SKM-1 (cell line): ENCODE results near the gene KCTD15.
A peak's percentile ranks its signal among the peaks of the same experiment; 100 is the strongest.

Experiments
- DNase-seq: peaks from one replicate; lab custom pipeline; 2025; ENCODE audit not compliant: unreplicated experiment; lab: John Stamatoyannopoulos, UW

The KCTD15 gene

GRCh38 chr19:33771384-33772101 is 25.1 kb upstream of the KCTD15 start:
- DNase-seq, result peak; percentile 35

DNA sequence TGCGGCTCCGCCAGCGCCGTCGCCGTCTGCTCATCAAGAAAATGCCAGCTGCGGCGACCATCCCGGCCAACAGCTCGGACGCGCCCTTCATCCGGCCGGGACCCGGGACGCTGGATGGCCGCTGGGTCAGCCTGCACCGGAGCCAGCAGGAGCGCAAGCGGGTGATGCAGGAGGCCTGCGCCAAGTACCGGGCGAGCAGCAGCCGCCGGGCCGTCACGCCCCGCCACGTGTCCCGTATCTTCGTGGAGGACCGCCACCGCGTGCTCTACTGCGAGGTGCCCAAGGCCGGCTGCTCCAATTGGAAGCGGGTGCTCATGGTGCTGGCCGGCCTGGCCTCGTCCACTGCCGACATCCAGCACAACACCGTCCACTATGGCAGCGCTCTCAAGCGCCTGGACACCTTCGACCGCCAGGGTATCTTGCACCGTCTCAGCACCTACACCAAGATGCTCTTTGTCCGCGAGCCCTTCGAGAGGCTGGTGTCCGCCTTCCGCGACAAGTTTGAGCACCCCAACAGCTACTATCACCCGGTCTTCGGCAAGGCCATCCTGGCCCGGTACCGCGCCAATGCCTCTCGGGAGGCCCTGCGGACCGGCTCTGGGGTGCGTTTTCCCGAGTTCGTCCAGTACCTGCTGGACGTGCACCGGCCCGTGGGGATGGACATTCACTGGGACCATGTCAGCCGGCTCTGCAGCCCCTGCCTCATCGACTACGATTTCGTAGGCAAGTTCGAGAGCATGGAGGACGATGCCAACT is 24.4 kb upstream of the KCTD15 start:
- no peak for DNase-seq

GRCh38 chr19:33772858-33773180 is 23.9 kb upstream of the KCTD15 start:
- DNase-seq, result no peak

DNA sequence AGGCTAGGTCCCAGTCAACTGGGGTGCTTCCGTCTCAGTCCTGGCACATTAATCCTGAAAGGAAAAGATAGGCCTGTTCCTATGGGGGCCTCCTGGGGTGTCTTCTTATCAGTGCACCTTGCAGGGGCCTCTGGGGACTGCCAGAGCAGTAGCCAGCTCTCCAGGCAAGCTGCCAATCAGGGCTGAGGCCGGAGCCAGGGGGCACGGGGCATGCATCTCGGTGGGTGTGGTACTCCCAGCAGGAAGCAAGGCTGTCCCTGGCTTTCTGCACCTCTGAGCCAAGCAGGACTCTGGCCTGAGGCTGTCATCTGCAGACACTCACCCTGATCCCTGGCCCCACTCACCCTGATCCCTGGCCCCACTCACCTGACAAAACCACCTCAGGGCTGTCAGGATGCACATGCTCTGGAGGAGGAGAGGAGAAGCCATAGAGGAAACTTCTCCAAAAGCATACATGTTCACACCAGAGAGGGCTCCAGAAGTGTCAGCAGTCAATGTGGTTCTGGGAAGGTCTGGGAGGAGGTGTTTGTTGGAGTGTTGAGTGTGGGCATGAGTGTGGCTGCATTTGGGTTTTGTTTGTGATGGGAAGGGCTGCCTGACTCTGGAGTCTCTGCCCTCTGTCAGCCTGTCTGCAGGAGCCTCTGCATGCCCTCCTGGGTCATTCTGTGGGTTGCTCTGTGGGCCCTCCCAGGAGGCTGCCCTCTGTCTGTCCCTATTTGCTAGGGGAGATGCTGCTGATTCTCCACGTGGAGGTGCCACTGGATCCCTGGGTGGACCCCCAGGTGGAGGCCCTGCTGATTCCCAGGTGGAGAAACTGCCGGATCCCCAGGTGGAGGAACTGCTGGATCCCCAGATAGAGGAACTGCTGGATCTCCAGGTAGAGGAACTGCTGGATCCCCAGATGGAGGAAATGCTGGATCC is 22.7 kb upstream of the KCTD15 start:
- DNase-seq, result no peak

GRCh38 chr19:33774751-33775150 is 21.9 kb upstream of the KCTD15 start:
- DNase-seq, result no peak

DNA sequence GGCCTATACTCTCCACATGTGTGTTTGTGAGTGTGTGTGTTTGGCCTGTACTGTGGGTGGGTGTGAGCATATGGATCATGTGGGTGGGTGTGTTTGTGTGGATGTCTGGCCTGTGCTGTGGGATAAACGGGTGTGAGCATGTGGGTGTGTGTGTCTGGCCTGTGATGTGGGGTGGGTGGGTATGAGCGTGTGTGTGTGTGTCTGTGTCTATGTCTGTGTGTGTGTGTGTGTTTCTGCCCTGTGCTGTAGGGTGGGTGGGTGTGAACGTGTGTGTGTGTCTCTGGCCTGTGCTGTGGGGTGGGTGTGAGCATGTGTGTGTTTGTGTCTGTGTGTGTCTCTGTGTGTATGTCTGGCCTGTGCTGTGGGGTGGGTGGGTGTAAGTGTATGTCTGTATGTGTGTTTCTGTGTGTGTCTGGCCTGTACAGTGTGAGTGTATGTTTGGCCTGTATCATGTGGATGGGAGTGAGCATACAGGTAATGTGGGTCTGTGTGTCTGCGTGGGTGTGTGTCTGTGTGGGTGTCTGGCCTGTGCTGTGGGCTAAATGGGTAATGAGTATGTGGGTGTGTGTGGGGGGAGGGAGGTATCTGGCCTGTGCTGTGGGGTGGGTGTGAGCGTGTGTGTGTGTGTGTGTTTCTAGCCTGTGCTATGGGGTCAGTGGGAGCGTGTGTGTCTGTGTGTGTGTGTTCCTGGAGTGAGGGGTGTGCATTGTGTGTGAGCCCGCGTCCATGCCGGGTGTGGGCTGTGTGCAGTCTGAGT is 20.8 kb upstream of the KCTD15 start:
- no peak for DNase-seq

- DNase-seq, result no peak
These were observed 19.3 kb upstream of the KCTD15 start for GRCh38 chr19:33777351-33777750.

DNA sequence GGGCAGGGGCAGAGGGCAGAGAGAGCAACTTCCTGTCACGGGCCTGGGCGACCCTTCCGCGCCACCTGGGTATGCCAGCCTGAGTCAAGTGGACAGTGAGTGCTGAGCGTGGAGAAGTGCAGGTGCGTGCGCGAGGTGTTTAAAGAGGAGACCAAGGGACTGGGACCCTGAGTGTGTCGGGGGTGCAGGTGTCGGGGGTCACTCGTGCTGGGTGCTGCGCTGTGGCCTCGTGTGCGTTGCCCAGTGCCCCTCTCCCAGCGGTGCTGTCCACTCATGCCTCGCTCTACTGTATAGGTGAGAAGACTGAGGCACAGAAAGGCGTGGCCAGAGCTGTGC is 18.9 kb upstream of the KCTD15 start:
- DNase-seq, result no peak

DNA sequence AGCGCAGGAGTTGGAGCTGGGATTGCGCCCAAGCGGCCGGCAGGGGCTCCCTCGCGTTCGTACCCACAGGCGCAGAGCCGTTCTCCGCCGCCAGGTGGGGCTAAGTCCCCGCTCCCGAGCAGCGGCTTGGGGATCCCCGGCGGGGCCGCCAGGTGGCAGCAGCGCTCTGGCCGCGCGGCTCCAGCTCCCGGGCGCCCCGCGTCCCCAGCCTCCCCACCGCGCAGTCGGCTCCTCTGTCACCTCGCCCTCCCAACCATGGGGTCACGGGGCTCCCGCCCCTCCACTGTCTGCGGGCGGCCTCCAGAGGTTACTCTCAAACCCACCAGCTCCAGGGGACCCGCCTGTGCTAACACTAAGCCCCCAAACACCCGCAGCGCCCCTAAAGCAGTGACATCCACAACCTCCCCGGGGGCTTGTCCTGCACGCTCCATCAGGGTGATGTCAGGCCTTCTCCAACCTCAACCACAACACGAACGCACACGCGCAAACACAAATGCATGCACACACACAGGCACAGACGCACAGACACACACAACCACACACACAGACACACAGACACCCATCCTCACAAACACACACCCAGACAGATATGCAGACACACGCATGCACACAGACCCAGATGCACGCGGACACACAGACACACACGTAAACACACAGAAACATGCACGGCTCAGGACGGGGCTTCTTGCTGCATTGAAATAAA is 18.4 kb upstream of the KCTD15 start:
- peak; percentile 62 for DNase-seq

DNA sequence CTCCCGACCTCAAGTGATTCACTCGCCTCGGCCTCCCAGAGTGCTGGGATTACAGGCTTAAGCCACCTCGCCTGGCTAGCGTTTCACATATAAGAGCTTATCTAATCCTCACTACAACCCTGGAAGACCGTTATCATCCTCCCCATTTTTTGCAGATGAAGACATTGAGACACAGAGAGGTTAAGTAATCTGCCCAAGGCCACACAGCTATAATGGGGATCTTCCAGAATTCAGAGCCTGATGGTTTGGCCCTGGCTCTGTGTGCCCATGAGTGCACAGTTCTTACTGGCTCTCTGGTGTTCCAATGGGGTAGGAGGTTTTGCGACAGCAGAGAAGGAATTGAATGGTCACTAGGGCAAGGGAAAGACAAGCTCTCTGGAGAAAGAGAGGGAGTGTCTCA is 16.8 kb upstream of the KCTD15 start:
- DNase-seq, result no peak

DNA sequence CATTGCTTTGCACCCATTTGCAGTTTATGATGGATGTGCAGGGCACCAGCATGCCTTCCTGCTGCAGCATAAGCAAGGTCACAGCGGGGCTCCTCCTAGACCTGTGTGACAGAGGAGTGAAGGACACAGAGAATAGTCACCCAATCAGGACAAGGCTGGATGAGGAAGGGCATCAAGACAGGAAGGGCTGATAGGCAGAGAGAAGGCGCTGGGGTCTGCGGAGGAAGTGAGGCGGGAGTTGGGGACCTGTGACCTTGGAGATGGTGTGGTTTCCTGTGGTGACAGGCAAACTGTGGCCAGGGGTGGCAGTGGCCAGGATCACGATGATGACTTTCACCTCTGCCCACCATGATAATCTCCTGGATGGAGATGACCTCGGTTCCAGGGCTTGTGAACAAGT is 16.4 kb upstream of the KCTD15 start:
- DNase-seq, result no peak

GRCh38 chr19:33780746-33781145 is 15.9 kb upstream of the KCTD15 start:
- no peak for DNase-seq

DNA sequence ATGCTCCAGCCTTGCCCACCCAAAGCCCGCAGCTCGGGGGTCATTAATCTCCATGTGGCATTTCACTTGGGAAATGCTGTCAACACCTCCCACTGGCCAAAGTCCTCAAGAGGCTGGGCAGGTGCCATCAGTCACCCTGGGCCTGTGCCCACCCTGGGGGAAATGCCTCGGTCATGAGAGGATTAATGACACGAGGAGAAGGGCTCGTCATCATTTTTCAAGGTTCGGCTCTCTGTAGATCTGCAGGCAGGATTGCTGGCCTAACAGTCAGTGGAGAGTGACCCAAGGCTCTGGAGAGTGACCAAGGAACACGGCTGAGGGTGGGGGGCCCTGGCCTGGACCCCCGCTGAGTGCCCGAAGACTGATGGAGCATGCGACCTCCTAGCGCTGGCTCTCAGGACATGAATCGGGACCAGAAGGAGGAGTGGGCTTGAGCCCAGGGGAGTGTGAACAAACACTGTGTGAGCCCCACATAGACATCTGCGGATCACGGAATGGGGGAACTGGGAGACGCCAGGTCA is 15.2 kb upstream of the KCTD15 start:
- no peak for DNase-seq

DNA sequence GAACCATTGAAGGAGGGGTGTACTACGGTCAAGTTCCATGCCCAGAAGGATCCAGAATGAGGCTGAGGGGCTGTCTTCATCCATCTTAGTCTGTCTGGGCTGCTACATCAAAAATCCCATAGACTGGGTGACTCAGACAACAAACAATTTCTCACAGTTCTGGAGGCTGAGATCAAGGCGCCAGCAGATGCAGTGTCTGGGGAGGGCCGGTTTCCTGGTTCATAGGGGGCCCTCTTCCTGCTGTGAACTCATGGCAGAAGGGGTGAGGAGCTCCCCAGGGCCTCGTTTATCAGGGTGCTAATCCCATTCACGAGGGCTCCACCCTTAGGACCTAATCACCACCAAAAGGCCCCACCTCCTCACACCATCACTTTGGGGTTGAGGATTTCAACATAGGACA is 14.7 kb upstream of the KCTD15 start:
- DNase-seq, result no peak

DNA sequence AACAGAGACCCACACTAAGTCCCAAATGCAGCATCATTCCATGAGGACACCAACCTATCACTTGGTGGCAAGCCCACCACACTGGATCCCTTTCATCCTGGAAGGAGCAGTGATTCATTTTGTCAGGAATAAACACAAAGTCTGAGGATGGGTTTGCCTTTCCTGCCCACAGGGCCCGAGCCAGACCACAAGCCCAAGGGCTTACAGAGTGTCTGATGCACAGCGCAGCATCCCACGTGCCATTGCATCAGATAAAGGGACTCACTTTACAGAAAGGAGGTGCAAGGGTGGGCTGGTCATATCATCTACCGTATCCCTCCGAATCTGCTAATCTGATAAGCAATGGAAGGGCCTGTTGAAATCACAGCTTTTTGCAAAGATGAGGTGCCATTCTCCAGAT is 12.2 kb upstream of the KCTD15 start:
- DNase-seq, result no peak

- DNase-seq, result no peak
These were observed 10.9 kb upstream of the KCTD15 start for GRCh38 chr19:33785795-33786194.

DNA sequence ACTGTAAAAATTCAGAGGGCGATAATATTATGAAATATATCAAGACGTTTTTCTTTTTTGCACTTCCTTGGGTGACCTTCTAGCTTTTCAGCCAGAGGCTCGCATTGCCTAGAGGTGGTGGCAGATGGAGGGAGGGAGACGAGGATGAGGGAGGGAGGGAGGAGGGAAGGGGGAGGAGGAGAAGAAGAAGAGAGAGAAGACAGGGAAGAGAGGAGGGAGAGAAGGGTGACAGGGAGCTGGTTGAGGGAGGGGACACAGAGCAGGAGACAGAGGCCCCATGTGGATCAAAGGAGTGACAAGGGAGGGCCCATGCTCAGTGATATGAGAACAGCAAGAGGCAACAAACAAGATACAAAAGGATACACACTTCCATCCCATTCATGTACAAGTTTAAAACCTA is 8.0 kb upstream of the KCTD15 start:
- DNase-seq, result no peak

DNA sequence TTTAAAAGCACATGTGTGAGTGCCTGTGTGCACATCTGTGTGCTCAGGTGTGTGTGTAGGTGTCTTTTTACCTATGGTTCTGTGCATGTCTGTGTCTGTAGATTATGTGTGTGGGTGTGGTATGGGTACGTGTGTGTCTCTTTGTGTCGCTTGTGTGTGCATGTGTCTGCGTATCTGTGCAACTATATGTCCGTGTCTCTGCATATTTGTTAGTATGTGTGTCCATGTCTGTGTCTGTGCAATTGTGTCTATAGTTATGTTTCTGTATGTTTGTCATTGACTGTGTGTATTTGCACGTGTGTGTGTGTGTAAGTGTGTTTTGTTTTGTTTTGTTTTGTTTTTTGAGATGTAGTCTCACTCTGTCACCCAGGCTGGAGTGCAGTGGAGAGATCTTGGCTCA is 7.3 kb upstream of the KCTD15 start:
- DNase-seq, result no peak

DNA sequence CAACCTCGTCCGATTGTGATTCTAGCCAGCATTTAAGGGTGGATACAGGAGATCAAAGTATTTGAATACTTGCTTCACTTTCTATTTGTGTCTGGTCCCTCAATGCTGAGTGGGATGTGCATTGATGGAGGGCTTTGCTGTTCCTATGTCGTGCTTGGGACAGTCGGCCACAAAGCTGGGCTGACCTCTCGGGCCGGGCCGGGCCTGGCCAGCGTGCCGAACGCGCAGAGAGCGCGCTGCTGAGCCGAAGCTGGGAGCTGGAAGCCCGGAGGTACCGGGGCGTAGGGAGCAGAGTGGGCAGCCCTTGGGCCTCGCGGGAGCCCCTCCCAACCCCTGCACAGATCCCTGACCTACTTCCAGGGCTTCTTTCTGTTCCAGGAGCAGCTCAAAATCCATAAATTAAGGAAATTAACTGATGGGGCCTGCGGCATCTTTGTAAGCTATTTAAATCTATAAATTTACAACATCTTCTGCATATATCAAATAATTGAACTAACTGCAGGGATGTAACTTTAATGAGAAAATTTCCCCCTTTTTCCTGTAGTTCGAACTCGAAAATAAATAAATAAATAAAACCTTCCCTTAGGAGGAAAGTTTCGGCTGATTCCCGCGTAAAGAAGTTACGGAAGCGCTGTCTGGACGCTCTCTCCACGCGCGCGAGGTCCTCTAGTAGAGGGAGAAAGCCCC is 1.8 kb upstream of the KCTD15 start:
- DNase-seq, result no peak
